Neuronal stem cell (in vitro differentiated cells): Measurements from ENCODE around the gene KCNT2.

Experiments used
- DNase-seq: peaks from one replicate; pipeline ENCODE4 v3.0.0-alpha.2; 2013; ENCODE audit warnings: low spot score
- H2AFZ ChIP-seq: one replicate; pipeline ENCODE4 v1.6.1; 2013; ENCODE audit warnings: mild to moderate bottlenecking, low read length, inconsistent platforms
- H2AK5ac ChIP-seq: 2 replicates; pipeline ENCODE4 v1.6.1; 2013; ENCODE audit warnings: low read depth, mild to moderate bottlenecking, inconsistent platforms, low read length, moderate library complexity, mixed read lengths
- H2BK120ac ChIP-seq: 2 replicates; pipeline ENCODE4 v1.6.1; 2013; ENCODE audit warnings: low read depth, mild to moderate bottlenecking, inconsistent platforms, low read length, moderate library complexity, mixed read lengths
- H2BK12ac ChIP-seq: one replicate; pipeline ENCODE4 v1.6.1; 2013; ENCODE audit warnings: low read length, inconsistent platforms
- H2BK15ac ChIP-seq: 2 replicates; pipeline ENCODE4 v1.6.1; 2013; ENCODE audit warnings: mild to moderate bottlenecking, low read length, inconsistent platforms, mixed read lengths
- H2BK5ac ChIP-seq: one replicate; pipeline ENCODE4 v1.6.1; 2013; ENCODE audit warnings: inconsistent platforms, mild to moderate bottlenecking, low read length, moderate library complexity
- H3K14ac ChIP-seq: one replicate; pipeline ENCODE4 v1.6.1; 2013; ENCODE audit warnings: low read length, inconsistent platforms
- H3K18ac ChIP-seq: 2 replicates; pipeline ENCODE4 v1.6.1; 2013; ENCODE audit warnings: low read length, inconsistent platforms
- H3K23ac ChIP-seq: 2 replicates; pipeline ENCODE4 v1.6.1; 2013; ENCODE audit warnings: low read depth, mild to moderate bottlenecking, mixed read lengths, low read length, inconsistent platforms; ENCODE audit not compliant: poor library complexity
- H3K27ac ChIP-seq: replicated peaks from 3 replicates; pipeline ENCODE4 v1.5.1; 2013; ENCODE audit warnings: low read length, inconsistent platforms
- H3K27me3 ChIP-seq, 3 experiments: 2 replicates each; pipeline ENCODE4 v1.6.1; 2013; ENCODE audit warnings: low read length in 3 of 3, mild to moderate bottlenecking in 2 of 3, inconsistent platforms in 1 of 3, low read depth in 1 of 3, mixed read lengths in 1 of 3, moderate library complexity in 1 of 3; ENCODE audit not compliant: control insufficient read depth in 3 of 3, insufficient read depth in 3 of 3
- H3K36me3 ChIP-seq, 2 donors: replicated peaks in 1 of 2; 2 replicates each; pipeline ENCODE4 v1.6.1; 2013; ENCODE audit warnings: low read length in 2 of 2; ENCODE audit not compliant: control insufficient read depth in 2 of 2, insufficient read depth in 2 of 2
- H3K4ac ChIP-seq: 2 replicates; pipeline ENCODE4 v1.6.1; 2013; ENCODE audit warnings: inconsistent platforms, mild to moderate bottlenecking, low read length, moderate library complexity
- H3K4me1 ChIP-seq, 2 donors: 1 replicate in 1 of 2; 2 replicates in 1 of 2; pipeline ENCODE4 v1.6.1; 2013; ENCODE audit warnings: low read length in 2 of 2, low read depth in 1 of 2; ENCODE audit not compliant: control insufficient read depth in 2 of 2, insufficient read depth in 1 of 2
- H3K4me2 ChIP-seq: one replicate; pipeline ENCODE4 v1.6.1; 2013; ENCODE audit warnings: mild to moderate bottlenecking, low read length, inconsistent platforms; ENCODE audit not compliant: insufficient read depth, poor library complexity, severe bottlenecking
- H3K4me3 ChIP-seq, 2 donors: 2 replicates each; pipeline ENCODE4 v1.5.1; 2013; ENCODE audit warnings: low read length in 2 of 2, mild to moderate bottlenecking in 2 of 2, inconsistent platforms in 1 of 2, moderate library complexity in 1 of 2
- H3K79me1 ChIP-seq: one replicate; pipeline ENCODE4 v1.6.1; 2013; ENCODE audit warnings: low read depth, mild to moderate bottlenecking, inconsistent platforms, low read length, moderate library complexity
- H3K9ac ChIP-seq: one replicate; pipeline ENCODE4 v1.6.1; 2013; ENCODE audit warnings: mild to moderate bottlenecking, low read depth, low read length, inconsistent platforms; ENCODE audit not compliant: poor library complexity
- H3K9me3 ChIP-seq, 2 donors: replicated peaks in 1 of 2; 2 replicates each; pipeline versions ENCODE3 to v1.6.1; 2013; ENCODE audit warnings: low read length in 2 of 2, mild to moderate bottlenecking in 2 of 2, inconsistent platforms in 1 of 2, low read depth in 1 of 2, mixed read lengths in 1 of 2, moderate library complexity in 1 of 2; ENCODE audit not compliant: control insufficient read depth in 2 of 2, insufficient read depth in 1 of 2
- H4K8ac ChIP-seq: one replicate; pipeline ENCODE4 v1.6.1; 2013; ENCODE audit warnings: low read depth, mild to moderate bottlenecking, inconsistent platforms, low read length, moderate library complexity
- H4K91ac ChIP-seq: one replicate; pipeline ENCODE4 v1.6.1; 2013; ENCODE audit warnings: low read length, low read depth, mild to moderate bottlenecking, inconsistent platforms; ENCODE audit not compliant: poor library complexity
- WGBS, 2 donors: extraction: QIAGEN DNeasy Blood & Tissue Kit; methylation state at CpG; one replicate each; pipeline ENCODE4 v1.1.7; 2013; ENCODE audit warnings: missing lambda C conversion rate in 2 of 2, mixed read lengths in 1 of 2; ENCODE audit not compliant: insufficient read length in 2 of 2, insufficient replicate concordance in 1 of 2; ENCODE audit errors: extremely low coverage in 2 of 2; 5-methylcytosine and 5-hydroxymethylcytosine counted together

KCNT2 gene

DNA sequence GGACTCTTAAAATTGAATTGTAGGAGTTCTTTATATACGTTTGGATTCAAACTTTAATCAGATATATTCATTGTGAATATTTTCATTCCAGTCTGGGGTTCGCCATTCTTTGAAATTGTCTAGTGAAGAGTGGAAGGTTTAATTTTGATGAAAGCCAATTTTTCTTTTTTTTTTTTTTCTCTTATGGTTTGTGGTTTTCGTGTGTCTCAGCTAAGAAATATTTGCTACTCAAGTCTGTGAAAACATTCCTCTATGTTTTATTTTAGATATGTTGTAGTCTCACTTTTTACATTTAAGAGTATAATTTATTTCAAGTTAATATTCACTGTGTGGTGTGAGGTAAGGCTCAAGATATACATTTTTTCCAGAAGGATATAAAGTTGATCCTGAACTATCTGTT lies 220.5 kb downstream of the KCNT2 start:
- Histone ChIP-seq H3K36me3 (no peaks in the 10 kb centered on the region), H3K27ac (no peak overlapping the region), H3K4me1 (no peaks in the 10 kb centered on the region), H2BK5ac (no peak overlapping the region), H3K14ac (no peak overlapping the region), H4K91ac (no peak overlapping the region), H4K8ac (no peak overlapping the region), H3K23ac (no peak overlapping the region), H3K9me3 (peaks cover 0 to 3% of the 10 kb centered on the region in 2 donors), H3K4me3 (no peak overlapping the region), H2AK5ac (no peak overlapping the region), H2BK15ac (no peak overlapping the region), H2AFZ (no peak overlapping the region), H3K18ac (no peak overlapping the region), H2BK120ac (no peak overlapping the region), H2BK12ac (no peak overlapping the region), H3K9ac (no peak overlapping the region), H3K4me2 (no peak overlapping the region), H3K4ac (no peak overlapping the region), H3K27me3 (no peaks in the 10 kb centered on the region), H3K79me1 (no peaks in the 10 kb centered on the region)
- no CpG with 5 or more reads among the region's 3 CpGs for WGBS, 2 donors
- DNase-seq = no peak

GRCh38 chr1:196385109-196385508 lies 223.1 kb downstream of the KCNT2 start:
- no peak overlapping the region for H3K23ac ChIP-seq
- H3K4me3 ChIP-seq = no peak overlapping the region
- no peaks in the 10 kb centered on the region for H3K4me1 ChIP-seq
- no peak overlapping the region for H3K18ac ChIP-seq
- H3K27ac ChIP-seq = no peak overlapping the region
- no peaks in the 10 kb centered on the region for H3K36me3 ChIP-seq
- H2BK5ac ChIP-seq = no peak overlapping the region
- H2BK120ac ChIP-seq = no peak overlapping the region
- no peak overlapping the region for H2BK12ac ChIP-seq
- DNase-seq = no peak
- no peak overlapping the region for H2BK15ac ChIP-seq
- H3K27me3 ChIP-seq = no peaks in the 10 kb centered on the region
- no peak overlapping the region for H2AFZ ChIP-seq
- WGBS, 2 donors = no CpG with 5 or more reads among the region's 4 CpGs
- H3K4ac ChIP-seq = no peak overlapping the region
- no peak overlapping the region for H3K14ac ChIP-seq
- no peak overlapping the region for H4K91ac ChIP-seq
- H3K79me1 ChIP-seq = no peaks in the 10 kb centered on the region
- peaks cover 0 to 3% of the 10 kb centered on the region in 2 donors for H3K9me3 ChIP-seq
- H3K9ac ChIP-seq = no peak overlapping the region
- no peak overlapping the region for H4K8ac ChIP-seq
- H3K4me2 ChIP-seq = no peak overlapping the region
- no peak overlapping the region for H2AK5ac ChIP-seq

DNA sequence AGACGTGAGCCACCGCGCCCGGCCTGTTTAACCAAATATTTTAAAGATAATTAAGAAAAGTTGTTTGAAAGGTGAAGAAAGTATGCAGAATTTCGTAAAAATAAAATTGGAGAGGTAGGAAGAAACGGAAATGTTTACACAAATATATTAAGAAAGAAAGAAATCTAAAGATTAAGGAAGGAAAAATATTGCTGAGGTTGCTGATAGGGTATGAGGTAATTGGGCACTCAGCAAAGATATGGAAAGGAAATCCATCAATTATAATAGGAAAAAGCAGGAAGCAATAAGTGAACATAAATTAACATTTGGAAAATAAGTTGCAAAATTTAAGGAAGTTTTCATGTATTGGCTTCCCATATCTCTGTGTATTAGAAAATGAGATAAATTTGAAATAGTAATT lies 225.9 kb downstream of the KCNT2 start:
- Histone ChIP-seq H2BK5ac (no peak overlapping the region), H4K8ac (no peak overlapping the region), H2AK5ac (no peak overlapping the region), H3K79me1 (no peaks in the 10 kb centered on the region), H3K9me3 (no peaks in the 10 kb centered on the region), H3K4me1 (no peaks in the 10 kb centered on the region), H3K18ac (no peak overlapping the region), H3K27ac (no peak overlapping the region), H2AFZ (no peak overlapping the region), H3K4me2 (no peak overlapping the region), H3K4me3 (no peak overlapping the region), H2BK120ac (no peak overlapping the region), H4K91ac (no peak overlapping the region), H2BK12ac (no peak overlapping the region), H3K14ac (no peak overlapping the region), H2BK15ac (no peak overlapping the region), H3K27me3 (no peaks in the 10 kb centered on the region), H3K4ac (no peak overlapping the region), H3K36me3 (no peaks in the 10 kb centered on the region), H3K9ac (no peak overlapping the region), H3K23ac (no peak overlapping the region)
- no peak for DNase-seq
- 100% methylated on average over 1 to 2 of the region's 6 CpGs for WGBS, 2 donors

DNA sequence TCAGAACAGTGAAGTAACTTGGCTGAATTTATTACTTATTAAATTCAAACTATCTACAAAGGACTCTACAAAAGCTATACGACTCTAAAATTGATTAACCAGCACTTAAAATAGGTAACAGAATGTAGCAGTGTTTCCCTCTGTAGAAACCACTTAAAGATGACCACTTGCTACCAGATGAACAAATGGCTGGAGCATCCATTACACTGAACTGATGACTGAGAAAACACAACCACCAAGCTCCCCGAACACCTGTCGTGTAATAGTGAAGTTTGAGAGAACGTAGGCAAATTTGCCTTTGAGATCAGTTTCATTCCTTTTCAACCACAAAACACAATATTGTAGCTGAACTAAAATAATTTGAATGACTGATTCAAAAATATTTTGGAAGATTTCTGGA lies 226.7 kb downstream of the KCNT2 start:
- no peak overlapping the region for H4K91ac ChIP-seq
- H3K23ac ChIP-seq = no peak overlapping the region
- no peaks in the 10 kb centered on the region for H3K9me3 ChIP-seq
- no peaks in the 10 kb centered on the region for H3K4me1 ChIP-seq
- no peak overlapping the region for H3K27ac ChIP-seq
- H3K4ac ChIP-seq = no peak overlapping the region
- no peak overlapping the region for H3K18ac ChIP-seq
- no CpG with 5 or more reads among the region's 4 CpGs for WGBS, 2 donors
- H2BK5ac ChIP-seq = no peak overlapping the region
- no peak overlapping the region for H2BK15ac ChIP-seq
- H3K79me1 ChIP-seq = no peaks in the 10 kb centered on the region
- no peak overlapping the region for H2BK120ac ChIP-seq
- no peaks in the 10 kb centered on the region for H3K27me3 ChIP-seq
- no peak overlapping the region for H2AFZ ChIP-seq
- no peak for DNase-seq
- no peak overlapping the region for H3K14ac ChIP-seq
- no peak overlapping the region for H4K8ac ChIP-seq
- no peak overlapping the region for H2AK5ac ChIP-seq
- H3K4me3 ChIP-seq = no peak overlapping the region
- H2BK12ac ChIP-seq = no peak overlapping the region
- no peak overlapping the region for H3K4me2 ChIP-seq
- H3K36me3 ChIP-seq = no peaks in the 10 kb centered on the region
- no peak overlapping the region for H3K9ac ChIP-seq
